Diencephalon (tissue), 1 donor: ENCODE data around the gene KIAA1614. TPM values are rescaled to one million over a fixed set of nuclear protein-coding genes. Genes with fewer than 3 reads are reported as not detected.

Experiments used
- total RNA-seq: library from RNA; depleted of rRNA; stranded (reverse); fragments of >200 nt; gene quantifications from one replicate; pipeline ENCODE4 v1.2.3, GENCODE V29; 2014

The KIAA1614 gene
- 2.3 TPM for total RNA-seq

DNA sequence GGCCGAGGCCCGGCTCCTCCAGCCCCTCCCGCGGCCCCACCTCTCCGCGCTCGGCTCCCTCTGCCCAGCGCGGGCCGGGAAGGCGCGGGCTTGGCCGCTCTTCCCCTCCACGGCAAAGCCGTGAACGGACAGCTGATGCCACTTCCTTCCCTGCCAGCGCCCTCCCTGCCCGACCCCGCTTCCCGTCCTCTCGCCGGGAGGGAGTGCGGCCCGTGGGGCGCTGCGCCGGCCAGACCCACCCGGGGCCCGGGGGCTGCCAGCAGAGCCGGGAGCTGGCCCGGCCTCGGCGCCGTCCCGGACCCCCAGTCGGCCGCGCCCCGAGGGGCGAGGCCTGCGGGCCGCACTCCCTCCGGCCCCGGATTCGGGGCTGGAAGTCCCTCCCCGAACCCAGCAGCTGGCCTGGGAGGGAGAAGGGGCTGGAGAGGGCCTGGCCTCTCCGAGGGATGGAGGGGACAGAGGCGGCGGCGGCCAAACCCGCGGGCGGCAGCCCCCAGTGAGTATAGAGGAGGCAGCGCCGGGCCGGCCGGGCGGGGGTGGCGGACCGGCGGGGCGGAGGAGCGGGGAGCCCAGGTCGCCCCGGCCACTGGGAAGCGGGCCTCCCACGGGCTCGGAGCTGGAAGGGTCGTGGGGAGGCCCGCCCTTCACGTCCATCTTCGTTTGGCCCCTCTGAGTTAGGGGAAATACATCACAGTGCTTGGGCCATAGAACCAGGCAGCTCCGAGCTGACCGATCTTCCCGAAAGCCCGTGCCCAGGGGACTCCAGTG is at the start of gene KIAA1614:
Gene KIAA1614 (plus strand): TSS at position 97 of the 765 bp plus-strand sequence. CDS start 347 bp downstream, at position 444.

Other genes starting within 250 kb of the KIAA1614 start
- gene STX6, start 110.0 kb downstream of the KIAA1614 start, total RNA-seq = 56.3 TPM
- gene MR1, start 121.1 kb downstream of the KIAA1614 start, total RNA-seq = 0.46 TPM
- 12.5 TPM for gene IER5, start 175.8 kb downstream of the KIAA1614 start, total RNA-seq